Activated CD4-positive, alpha-beta T cell treated with anti-CD3 and anti-CD28 coated beads for 36 hours (primary cell): Measurements from ENCODE around the gene TXNL4A. TPM values are rescaled to one million over a fixed set of nuclear protein-coding genes. Genes with fewer than 3 reads are reported as not detected.

Source experiments
- ATAC-seq: fragments of 200-7000 bp; cut with Tn5 transposase; one replicate; pipeline ENCODE4 v1.10.0; 2021; ENCODE audit warnings: mild to moderate bottlenecking, moderate library complexity
- CTCF ChIA-PET: fragments of 350-600 bp; sonication (Branson Sonifier 250); formaldehyde crosslinking; loops from one replicate; lab custom pipeline; 2021; ENCODE audit warnings: antibody characterized with exemption; lab: Charles Lee
- POLR2A ChIA-PET: fragments of 350-600 bp; sonication (Branson Sonifier 250); formaldehyde crosslinking; loops from one replicate; lab custom pipeline; 2021; ENCODE audit warnings: antibody characterized with exemption, inconsistent platforms; lab: Charles Lee
- DNase-seq: peaks from one replicate; pipeline ENCODE4 v3.0.0-alpha.2; 2020
- H3K27ac Mint-ChIP-seq: one replicate; pipeline ENCODE4 v1.8.0; 2021; ENCODE audit warnings: mixed read lengths
- H3K27me3 Mint-ChIP-seq: one replicate; pipeline ENCODE4 v1.8.0; 2021; ENCODE audit warnings: mixed read lengths
- H3K36me3 Mint-ChIP-seq: one replicate; pipeline ENCODE4 v1.8.0; 2021; ENCODE audit warnings: low read depth, mixed read lengths
- H3K4me1 Mint-ChIP-seq: one replicate; pipeline ENCODE4 v1.8.0; 2021; ENCODE audit warnings: mixed read lengths
- H3K4me3 Mint-ChIP-seq: one replicate; pipeline ENCODE4 v1.8.0; 2021; ENCODE audit warnings: mild to moderate bottlenecking, moderate library complexity, mixed read lengths
- H3K9me3 Mint-ChIP-seq: one replicate; pipeline ENCODE4 v1.8.0; 2021; ENCODE audit warnings: low read depth, mixed read lengths
- intact Hi-C, 2 experiments: fragments of 100-400 bp; cut with DNase I in 1 of 2; cut with micrococcal nuclease in 1 of 2; formaldehyde crosslinking; loops; one replicate each; pipeline versions ENCODE4 v1.14.2 to v1.15.1; 2022 to 2024; cut with DNase I, micrococcal nuclease
- total RNA-seq, 2 experiments: library from RNA; stranded (reverse); gene quantifications; one replicate each; pipeline ENCODE4 v1.2.3, GENCODE V29; 2021

Gene TXNL4A
- total RNA-seq, 2 experiments from 2014 or later: 150 to 194 TPM

GRCh38 chr18:79933765-79934164 is 54.6 kb downstream of the TXNL4A start:
- DNase-seq (no peak), ATAC-seq (no peak)
- no peak overlapping the region for H3K4me3 Mint-ChIP-seq
- H3K36me3 Mint-ChIP-seq: peaks cover 92% of the 10 kb centered on the region
- intact Hi-C loops: no loop called here
- POLR2A ChIA-PET: no interaction called here
- H3K27me3 Mint-ChIP-seq: no peaks in the 10 kb centered on the region
- peaks cover 53% of the 10 kb centered on the region for H3K9me3 Mint-ChIP-seq
- CTCF ChIA-PET: no interaction called here
- no peak overlapping the region for H3K27ac Mint-ChIP-seq
- H3K4me1 Mint-ChIP-seq: no peaks in the 10 kb centered on the region

DNA sequence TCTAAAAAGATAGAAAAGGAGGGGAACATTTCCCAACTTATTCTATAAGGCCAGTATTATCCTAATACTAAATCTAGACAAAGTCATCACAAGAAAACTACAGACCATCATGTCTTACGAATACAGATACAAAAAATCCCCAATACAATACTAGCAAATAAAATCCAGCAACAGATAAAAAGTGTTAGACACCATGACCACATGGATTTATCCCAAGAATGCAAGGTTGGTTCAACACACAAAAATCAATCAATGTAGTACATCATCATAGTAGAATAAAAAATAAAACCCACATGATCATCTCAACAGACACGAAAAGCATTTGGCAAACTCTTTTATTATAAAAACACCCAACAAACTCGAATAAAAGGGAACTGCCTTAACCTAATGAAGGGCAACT is 55.5 kb downstream of the TXNL4A start:
- no peaks in the 10 kb centered on the region for H3K27me3 Mint-ChIP-seq
- POLR2A ChIA-PET: no interaction called here
- CTCF ChIA-PET: no interaction called here
- ATAC-seq (no peak), DNase-seq (no peak)
- H3K27ac Mint-ChIP-seq: no peak overlapping the region
- H3K9me3 Mint-ChIP-seq: peaks cover 55% of the 10 kb centered on the region
- no peak overlapping the region for H3K4me3 Mint-ChIP-seq
- no peaks in the 10 kb centered on the region for H3K4me1 Mint-ChIP-seq
- H3K36me3 Mint-ChIP-seq: peaks cover 92% of the 10 kb centered on the region
- intact Hi-C loops: no loop called here

DNA sequence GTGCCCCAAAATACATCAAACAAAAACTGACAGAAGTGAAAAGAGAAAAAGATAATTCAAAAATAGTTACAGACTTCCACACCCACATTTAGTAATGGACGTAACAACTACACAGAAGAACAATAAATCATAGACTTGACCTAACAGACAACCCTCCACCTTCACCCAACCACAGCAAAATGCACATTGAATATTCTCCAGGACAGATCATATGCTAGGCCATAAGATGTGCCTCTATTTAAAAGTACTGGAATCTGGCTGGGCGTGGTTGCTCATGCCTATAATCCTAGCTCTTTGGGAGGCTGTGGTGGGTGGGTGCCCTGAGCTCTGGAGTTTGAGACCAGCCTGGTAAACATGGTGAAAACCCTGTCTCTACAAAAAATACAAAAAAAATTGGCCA is 56.9 kb downstream of the TXNL4A start:
- Mint-ChIP-seq H3K36me3 (peaks cover 79% of the 10 kb centered on the region), H3K4me3 (no peak overlapping the region), H3K9me3 (peaks cover 55% of the 10 kb centered on the region), H3K27me3 (no peaks in the 10 kb centered on the region), H3K4me1 (no peaks in the 10 kb centered on the region), H3K27ac (no peak overlapping the region)
- DNase-seq: no peak
- CTCF ChIA-PET: no interaction called here
- POLR2A ChIA-PET: no interaction called here
- no peak for ATAC-seq
- intact Hi-C loops: no loop called here

GRCh38 chr18:79930020-79930642 is 58.2 kb downstream of the TXNL4A start:
- H3K4me3 Mint-ChIP-seq: no peak overlapping the region
- ChIA-PET POLR2A (no interaction called here), CTCF (no interaction called here)

GRCh38 chr18:79928563-79928960 is 59.8 kb downstream of the TXNL4A start:
- ChIA-PET POLR2A (no interaction called here), CTCF (no interaction called here)
- H3K36me3 Mint-ChIP-seq: peaks cover 66% of the 10 kb centered on the region
- intact Hi-C loops: no loop called here
- H3K27ac Mint-ChIP-seq: no peak overlapping the region
- peaks cover 36% of the 10 kb centered on the region for H3K9me3 Mint-ChIP-seq
- no peaks in the 10 kb centered on the region for H3K4me1 Mint-ChIP-seq
- no peak overlapping the region for H3K4me3 Mint-ChIP-seq
- no peaks in the 10 kb centered on the region for H3K27me3 Mint-ChIP-seq
- DNase-seq: no peak
- ATAC-seq: no peak

More at GRCh38 chr18:79930020-79930642, 58.2 kb downstream of the TXNL4A start:
- H3K36me3 Mint-ChIP-seq: peaks cover 71% of the 10 kb centered on the region
- no peak for ATAC-seq
- DNase-seq: no peak
- no peaks in the 10 kb centered on the region for H3K4me1 Mint-ChIP-seq
- H3K9me3 Mint-ChIP-seq: peaks cover 48% of the 10 kb centered on the region
- H3K27ac Mint-ChIP-seq: no peak overlapping the region
- no peaks in the 10 kb centered on the region for H3K27me3 Mint-ChIP-seq
- intact Hi-C loops: no loop called here

DNA sequence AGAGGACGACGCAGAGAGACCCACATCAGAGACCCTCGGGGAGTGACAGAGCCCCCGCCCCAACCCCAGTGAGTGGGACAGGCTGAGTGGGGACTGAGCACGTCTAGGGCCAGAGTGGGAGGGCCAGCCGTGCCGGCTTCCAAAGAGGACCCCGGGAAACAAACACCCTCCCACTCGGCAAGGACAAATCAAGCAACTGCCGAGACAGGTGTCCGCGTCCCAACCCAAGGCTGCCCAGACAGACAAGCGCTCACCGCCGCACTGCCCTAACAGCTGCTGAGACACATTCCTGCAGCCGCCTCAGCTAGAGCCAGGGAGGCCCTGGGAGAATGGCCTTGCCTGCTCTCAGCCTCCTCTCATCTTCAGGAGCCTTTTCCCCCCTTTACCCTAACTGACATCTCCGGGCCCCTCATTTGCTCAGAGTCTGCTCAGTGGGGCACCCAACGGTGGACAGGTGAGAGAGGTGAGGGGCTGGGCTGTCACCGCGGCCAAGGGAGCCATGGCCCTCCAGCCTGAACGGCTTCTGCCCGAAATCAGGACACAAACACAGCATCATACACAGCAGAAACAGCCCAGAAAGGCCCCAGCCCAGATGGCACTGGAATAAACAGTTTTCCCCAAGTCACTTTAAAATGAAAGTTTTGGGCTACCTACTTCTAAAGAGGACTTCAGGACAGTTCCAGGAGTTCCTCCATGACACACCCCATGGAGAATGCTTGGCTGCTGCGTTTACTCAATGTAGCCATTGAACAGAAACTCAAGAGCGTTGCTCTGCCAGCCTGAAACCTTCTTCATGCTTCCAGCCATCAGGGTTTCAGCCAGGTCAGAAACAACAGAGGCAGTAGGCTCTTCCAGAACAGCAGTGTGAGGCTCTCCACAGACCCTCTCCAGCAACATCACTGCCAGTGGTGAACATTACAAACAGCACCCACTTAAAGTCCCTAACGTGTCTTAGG is 60.5 kb downstream of the TXNL4A start:
- DNase-seq: no peak
- no peak for ATAC-seq
- ChIA-PET POLR2A (no interaction called here), CTCF (no interaction called here)
- H3K27ac Mint-ChIP-seq: no peak overlapping the region
- H3K4me3 Mint-ChIP-seq: no peak overlapping the region
- H3K4me1 Mint-ChIP-seq: no peaks in the 10 kb centered on the region
- peaks cover 31% of the 10 kb centered on the region for H3K9me3 Mint-ChIP-seq
- no peaks in the 10 kb centered on the region for H3K27me3 Mint-ChIP-seq
- peaks cover 61% of the 10 kb centered on the region for H3K36me3 Mint-ChIP-seq
- intact Hi-C loops: no loop called here

GRCh38 chr18:79926715-79927606 is 61.4 kb downstream of the TXNL4A start:
- H3K4me3 Mint-ChIP-seq: no peak overlapping the region
- no peak overlapping the region for H3K27ac Mint-ChIP-seq
- H3K9me3 Mint-ChIP-seq: peaks cover 22% of the 10 kb centered on the region
- ATAC-seq: no peak
- no peaks in the 10 kb centered on the region for H3K27me3 Mint-ChIP-seq
- H3K4me1 Mint-ChIP-seq: no peaks in the 10 kb centered on the region
- intact Hi-C loops: no loop called here
- ChIA-PET CTCF (no interaction called here), POLR2A (no interaction called here)
- DNase-seq: no peak
- H3K36me3 Mint-ChIP-seq: peaks cover 53% of the 10 kb centered on the region

GRCh38 chr18:79926306-79926705 is 62.1 kb downstream of the TXNL4A start:
- intact Hi-C loops: no loop called here
- H3K27me3 Mint-ChIP-seq: no peaks in the 10 kb centered on the region
- ATAC-seq: no peak
- peaks cover 20% of the 10 kb centered on the region for H3K9me3 Mint-ChIP-seq
- H3K36me3 Mint-ChIP-seq: peaks cover 49% of the 10 kb centered on the region
- H3K4me1 Mint-ChIP-seq: no peaks in the 10 kb centered on the region
- no peak for DNase-seq
- H3K27ac Mint-ChIP-seq: no peak overlapping the region
- ChIA-PET CTCF (no interaction called here), POLR2A (no interaction called here)
- H3K4me3 Mint-ChIP-seq: no peak overlapping the region

GRCh38 chr18:79924814-79925731 is 63.3 kb downstream of the TXNL4A start:
- ATAC-seq: no peak
- intact Hi-C loops: no loop called here
- H3K27ac Mint-ChIP-seq: no peak overlapping the region
- H3K36me3 Mint-ChIP-seq: peaks cover 42% of the 10 kb centered on the region
- H3K9me3 Mint-ChIP-seq: peaks cover 14% of the 10 kb centered on the region
- CTCF ChIA-PET: no interaction called here
- no peak for DNase-seq
- POLR2A ChIA-PET: no interaction called here
- H3K4me3 Mint-ChIP-seq: no peak overlapping the region
- H3K4me1 Mint-ChIP-seq: no peaks in the 10 kb centered on the region
- no peaks in the 10 kb centered on the region for H3K27me3 Mint-ChIP-seq

- POLR2A ChIA-PET: no interaction called here
- Mint-ChIP-seq H3K4me3 (no peak overlapping the region), H3K4me1 (no peaks in the 10 kb centered on the region), H3K36me3 (peaks cover 34% of the 10 kb centered on the region), H3K9me3 (peaks cover 4% of the 10 kb centered on the region), H3K27ac (no peak overlapping the region), H3K27me3 (no peaks in the 10 kb centered on the region)
- intact Hi-C loops: no loop called here
- ATAC-seq: no peak
- DNase-seq: no peak
- CTCF ChIA-PET: no interaction called here
Observed at GRCh38 chr18:79923896-79924585, 64.3 kb downstream of the TXNL4A start.
